Stomach (tissue), 4 donors: ENCODE data around the gene MRPL58.
A peak's percentile ranks its signal among the peaks of the same experiment; 100 is the strongest.

Experiments used
- EP300 ChIP-seq: sonication (generic); formaldehyde crosslinking; IDR thresholded peaks from one replicate; pipeline ENCODE4 v1.6.1; 2017; ENCODE audit warnings: antibody characterized with exemption
- POLR2A ChIP-seq, 4 donors: fragments of 450-650 bp; IDR thresholded peaks; one replicate each; pipeline ENCODE4 v1.6.1; 2016; ENCODE audit warnings: antibody characterized with exemption in 4 of 4, control low read depth in 2 of 4, mild to moderate bottlenecking in 1 of 4, moderate library complexity in 1 of 4
- POLR2AphosphoS5 ChIP-seq, 3 donors: sonication (generic); formaldehyde crosslinking; IDR thresholded peaks; one replicate each; pipeline ENCODE4 v1.6.1; 2016; ENCODE audit warnings: antibody characterized with exemption in 3 of 3
- TF ChIP-seq, protein P1 (sequence below), 7 experiments: fragments of 450-650 bp in 4 of 7; fragments of 200-600 bp in 3 of 7; sonication (generic) in 3 of 7; IDR thresholded peaks; one replicate each; pipeline ENCODE4 v1.5.1; 2016 to 2019; ENCODE audit warnings: antibody characterized with exemption in 7 of 7, control low read depth in 2 of 7, mild to moderate bottlenecking in 1 of 7

DNA sequence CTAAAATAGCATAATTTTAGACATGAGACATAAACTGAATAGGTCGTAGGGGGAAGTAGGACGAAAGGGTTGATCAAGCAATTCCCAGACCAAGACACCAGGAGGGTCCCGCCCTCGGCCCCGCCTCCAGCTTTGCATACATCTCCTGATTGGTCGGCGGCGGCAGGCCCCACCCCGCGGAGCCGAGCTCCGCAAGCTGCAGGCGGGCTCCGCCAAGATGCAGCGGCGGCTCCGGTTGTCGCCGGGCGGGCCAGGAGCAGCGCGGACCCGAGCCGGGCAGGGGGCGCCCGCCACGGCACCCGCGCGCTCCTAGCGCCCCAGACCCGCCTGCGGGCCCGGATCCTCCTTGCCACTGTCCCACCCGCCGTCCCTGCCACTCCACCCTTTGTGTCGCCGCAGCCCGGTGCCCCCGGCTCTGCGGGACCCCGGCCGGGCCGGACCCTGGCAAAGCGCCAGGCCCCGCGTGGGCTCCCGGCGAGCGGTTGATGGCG is 25.0 kb upstream of the MRPL58 start, which contains the start of gene CDR2L:
- peak; percentile 79 to 95 (median 94) for TF ChIP-seq POLR2AphosphoS5 (IDR thresholded peaks at IDR 0.05)
- TF ChIP-seq POLR2A (IDR thresholded peaks at IDR 0.05) = no peak
- no peak for TF ChIP-seq EP300
- TF ChIP-seq, protein P1, sequence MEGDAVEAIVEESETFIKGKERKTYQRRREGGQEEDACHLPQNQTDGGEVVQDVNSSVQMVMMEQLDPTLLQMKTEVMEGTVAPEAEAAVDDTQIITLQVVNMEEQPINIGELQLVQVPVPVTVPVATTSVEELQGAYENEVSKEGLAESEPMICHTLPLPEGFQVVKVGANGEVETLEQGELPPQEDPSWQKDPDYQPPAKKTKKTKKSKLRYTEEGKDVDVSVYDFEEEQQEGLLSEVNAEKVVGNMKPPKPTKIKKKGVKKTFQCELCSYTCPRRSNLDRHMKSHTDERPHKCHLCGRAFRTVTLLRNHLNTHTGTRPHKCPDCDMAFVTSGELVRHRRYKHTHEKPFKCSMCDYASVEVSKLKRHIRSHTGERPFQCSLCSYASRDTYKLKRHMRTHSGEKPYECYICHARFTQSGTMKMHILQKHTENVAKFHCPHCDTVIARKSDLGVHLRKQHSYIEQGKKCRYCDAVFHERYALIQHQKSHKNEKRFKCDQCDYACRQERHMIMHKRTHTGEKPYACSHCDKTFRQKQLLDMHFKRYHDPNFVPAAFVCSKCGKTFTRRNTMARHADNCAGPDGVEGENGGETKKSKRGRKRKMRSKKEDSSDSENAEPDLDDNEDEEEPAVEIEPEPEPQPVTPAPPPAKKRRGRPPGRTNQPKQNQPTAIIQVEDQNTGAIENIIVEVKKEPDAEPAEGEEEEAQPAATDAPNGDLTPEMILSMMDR (IDR thresholded peaks at IDR 0.05) = no peak
